Activated CD4-positive, alpha-beta T cell treated with anti-CD3 and anti-CD28 coated beads for 4 hours (primary cell): Measurements from ENCODE around the gene PJA2.
"Not testable (repeated sequence)": the region's sequence is repeated elsewhere in the genome, so short reads cannot be mapped to it uniquely, and the experiment has no call there.

Experiments
- DNase-seq, 2 donors: peaks; one replicate each; pipeline ENCODE4 v3.0.0-alpha.2; 2020

Gene PJA2

DNA sequence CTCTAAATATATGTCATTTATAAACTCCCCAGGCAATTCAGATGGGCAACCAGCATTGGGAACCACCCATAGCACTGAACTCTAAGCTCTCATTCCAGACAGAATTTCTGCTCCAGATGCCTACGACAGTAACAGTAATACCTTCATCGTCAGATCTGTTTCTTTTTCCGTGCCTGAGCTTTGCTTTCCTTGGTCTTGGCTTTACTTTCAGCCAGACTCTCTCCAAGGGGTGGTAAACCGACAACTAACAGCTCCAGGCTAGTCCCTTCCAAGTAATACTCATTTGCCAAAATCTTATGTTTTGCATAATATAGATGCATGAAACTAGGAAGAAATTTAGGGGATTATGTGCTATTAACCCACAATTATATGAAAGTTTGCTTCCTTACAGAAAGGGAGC lies 102.3 kb downstream of the PJA2 start:
- DNase-seq = no peak

DNA sequence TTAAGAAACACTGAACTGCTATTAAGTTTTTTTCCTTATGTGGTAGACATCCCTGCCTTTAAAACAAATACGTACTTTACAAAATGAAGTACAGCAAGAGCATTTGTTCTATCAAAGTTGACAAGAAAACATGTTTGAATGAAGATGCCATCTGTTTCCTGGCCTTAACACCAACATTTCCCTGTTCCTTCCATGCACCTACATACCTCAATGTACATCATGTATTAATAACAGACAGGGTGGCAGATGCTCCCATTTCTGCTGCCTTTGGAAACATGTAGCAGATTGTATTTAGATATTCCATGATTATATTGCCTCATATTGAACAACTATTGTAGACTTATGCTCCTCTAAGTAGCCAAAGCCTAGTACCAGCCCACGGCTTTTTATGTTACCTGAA lies 104.4 kb downstream of the PJA2 start:
- DNase-seq = no peak

DNA sequence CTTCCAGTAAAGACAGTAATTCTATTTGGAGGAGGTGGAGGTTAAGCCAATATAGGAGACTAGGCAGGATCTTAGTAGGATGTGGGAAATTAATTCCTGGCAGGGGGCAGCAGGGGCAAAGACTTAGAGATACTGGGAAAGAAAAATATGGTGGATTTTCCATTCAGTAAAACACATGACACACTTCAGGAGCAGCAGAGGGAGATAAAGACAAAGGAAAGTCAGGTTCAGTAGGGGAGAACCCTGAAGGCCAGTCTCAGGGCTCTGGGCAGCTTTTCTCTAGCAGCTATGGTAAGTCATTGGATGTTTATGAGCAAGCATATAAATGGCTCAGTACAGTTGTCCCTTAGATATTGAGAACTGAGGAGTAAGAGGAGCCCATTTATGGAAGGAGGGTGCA lies 105.5 kb downstream of the PJA2 start:
- DNase-seq = no peak

DNA sequence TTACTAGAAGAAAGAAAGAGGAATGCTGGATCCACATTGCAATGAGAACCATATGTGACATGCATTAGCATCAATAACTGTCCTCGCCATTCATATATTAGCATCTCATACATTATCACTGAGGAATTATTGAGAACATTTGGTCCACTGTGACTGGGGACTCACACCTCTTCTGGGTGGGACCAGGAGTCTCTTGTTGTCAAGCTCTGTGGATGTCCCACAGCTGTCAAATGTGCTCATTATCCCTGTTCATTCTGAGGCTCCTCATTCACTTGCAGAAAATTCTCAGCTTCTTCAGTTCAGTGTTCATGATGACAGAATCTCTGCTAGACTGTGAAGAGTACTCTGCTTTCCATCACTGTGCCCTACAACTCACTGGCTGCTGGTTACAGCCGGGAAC lies 109.4 kb downstream of the PJA2 start:
- DNase-seq = no peak

DNA sequence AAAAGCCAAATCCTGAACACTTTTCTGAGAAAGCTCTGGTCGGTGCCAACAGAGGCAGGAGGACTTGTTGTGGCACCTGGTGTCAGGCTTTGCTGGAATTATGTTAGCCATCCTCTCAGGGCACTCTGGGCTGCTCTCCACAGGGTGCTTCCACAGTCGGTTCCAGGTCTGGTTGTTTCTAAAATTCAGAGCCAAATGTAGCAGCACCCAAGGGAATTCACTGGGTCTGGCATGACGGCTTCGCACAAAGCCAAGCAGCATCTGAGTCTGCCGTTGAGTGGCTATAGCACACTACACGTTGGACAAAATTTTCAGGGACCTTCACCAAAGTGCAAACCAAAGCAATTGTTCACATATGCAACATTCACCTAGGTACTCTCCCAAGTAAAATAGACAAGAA lies 110.2 kb downstream of the PJA2 start:
- no peak for DNase-seq

DNA sequence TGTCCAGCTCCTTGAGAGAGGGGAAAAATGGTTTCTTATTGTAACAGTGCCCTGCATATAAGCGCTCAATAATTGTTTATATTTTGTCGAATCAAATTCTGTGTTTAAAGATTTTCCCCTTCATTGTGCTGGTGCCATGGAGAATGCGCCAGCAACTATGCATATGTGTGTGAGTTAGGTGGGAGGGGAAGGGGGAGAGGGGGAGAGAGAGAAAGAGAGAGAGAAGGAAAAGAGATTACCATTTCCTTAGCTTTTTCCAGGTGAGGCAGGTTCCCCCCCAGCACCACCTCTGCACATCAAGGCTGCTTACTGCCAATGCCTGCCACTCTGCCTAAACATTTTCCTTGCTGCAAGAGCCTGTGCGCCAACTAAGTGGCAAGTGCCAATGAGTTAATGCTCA lies 111.0 kb downstream of the PJA2 start:
- DNase-seq = no peak

DNA sequence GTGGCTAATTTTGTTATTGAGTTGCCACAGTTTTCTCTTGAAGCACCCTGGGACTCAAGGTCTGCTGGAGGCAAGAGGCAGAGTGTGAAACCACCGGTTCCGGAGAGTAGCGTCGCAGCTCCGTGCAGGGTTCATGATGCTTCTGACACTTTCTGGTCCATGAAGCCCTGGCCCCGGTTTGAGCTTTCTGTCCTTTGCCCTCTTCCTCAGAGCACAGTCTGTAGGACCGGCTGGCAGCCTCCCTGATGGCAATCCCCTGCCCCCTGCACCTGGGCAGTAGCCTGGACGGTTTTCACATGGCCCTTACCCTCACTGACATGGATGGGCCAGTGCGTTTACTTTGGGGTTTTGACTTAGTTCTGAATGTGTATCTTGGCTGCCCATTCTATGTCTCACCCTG lies 111.9 kb downstream of the PJA2 start:
- DNase-seq = no peak

DNA sequence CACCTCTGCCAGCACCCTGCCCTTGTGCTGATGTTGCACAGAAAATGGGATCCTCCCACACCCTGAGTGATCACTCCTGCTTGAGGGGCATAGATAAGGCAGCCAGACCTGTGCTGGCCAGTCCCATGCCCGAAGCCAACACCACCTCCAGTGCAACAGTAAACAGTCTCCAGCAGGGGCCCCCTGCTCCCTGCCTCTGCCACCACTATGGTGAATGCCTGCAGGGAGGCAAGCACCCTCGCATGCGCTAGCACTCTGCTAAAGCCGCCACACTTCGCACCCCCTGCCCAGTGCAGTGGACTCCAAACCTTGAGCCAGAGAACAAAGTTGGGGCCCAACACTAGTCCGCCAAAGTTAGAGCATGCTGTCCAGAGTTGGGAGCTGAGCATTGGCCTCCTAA lies 118.7 kb downstream of the PJA2 start:
- no peak for DNase-seq

DNA sequence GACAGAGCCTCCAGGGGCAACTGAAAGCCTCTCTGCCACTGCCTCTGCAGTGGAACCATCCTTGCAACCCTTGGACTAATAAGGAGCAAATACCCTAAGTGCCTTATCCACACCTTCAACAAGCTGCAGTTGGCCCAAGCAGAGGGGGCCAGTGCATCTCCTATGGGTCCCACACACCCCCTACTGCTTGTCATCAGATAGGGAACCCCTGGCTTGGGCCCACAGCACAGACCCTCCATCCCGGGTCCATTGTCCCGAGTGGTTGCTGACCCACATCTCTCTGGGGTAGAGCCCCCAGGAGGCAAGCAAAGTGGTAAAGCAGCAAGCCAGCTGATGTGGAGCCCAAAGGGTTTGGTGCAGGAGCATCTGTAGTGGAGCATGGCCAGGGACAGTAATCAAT lies 119.5 kb downstream of the PJA2 start:
- no peak for DNase-seq

DNA sequence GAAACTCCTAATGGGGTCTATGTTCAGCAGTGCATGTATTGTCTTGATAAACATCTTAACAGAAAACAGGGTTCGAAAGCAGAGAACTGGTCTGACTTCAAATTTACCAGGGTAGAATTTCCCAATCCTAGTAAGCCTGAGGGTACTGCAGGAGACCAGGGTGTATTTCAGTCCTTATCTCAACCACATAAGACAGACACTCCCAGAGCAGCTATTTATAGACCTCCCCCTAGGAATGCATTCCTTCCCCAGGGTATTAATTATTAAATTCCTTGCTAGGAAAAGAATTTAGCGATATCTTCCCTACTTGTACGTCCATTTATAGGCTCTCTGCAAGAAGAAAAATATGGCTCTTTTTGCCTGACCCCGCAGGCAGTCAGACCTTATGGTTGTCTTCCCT lies 123.1 kb downstream of the PJA2 start:
- not testable (repeated sequence) for DNase-seq
